GM21737 (cell line): ENCODE results near the gene NXNL2.

Experiments
- ATAC-seq: cut with Tn5 transposase; IDR thresholded peaks from one replicate; pipeline ENCODE4 v1.9.1; 2021; ENCODE audit warnings: mild to moderate bottlenecking, moderate library complexity; ENCODE audit not compliant: unreplicated experiment

The NXNL2 gene

GRCh38 chr9:88531920-88532698 is 2.9 kb upstream of the NXNL2 start:
- no peak for ATAC-seq

- no peak for ATAC-seq
Measured at GRCh38 chr9:88533951-88534455, 975 bp upstream of the NXNL2 start.

GRCh38 chr9:88535226-88536022 is 446 bp downstream of the NXNL2 start:
- ATAC-seq: no peak

- ATAC-seq: no peak
Measured at GRCh38 chr9:88536023-88536324, 996 bp downstream of the NXNL2 start.

- no peak for ATAC-seq
Measured at GRCh38 chr9:88536951-88537760, 2.2 kb downstream of the NXNL2 start.

- ATAC-seq: no peak
Measured at GRCh38 chr9:88537761-88538091, 2.7 kb downstream of the NXNL2 start.

GRCh38 chr9:88538311-88539085 is 3.5 kb downstream of the NXNL2 start:
- ATAC-seq: no peak

- ATAC-seq: no peak
Measured at GRCh38 chr9:88539246-88539645, 4.3 kb downstream of the NXNL2 start.

GRCh38 chr9:88540251-88540763 is 5.3 kb downstream of the NXNL2 start:
- ATAC-seq: no peak

GRCh38 chr9:88544245-88544644 is 9.3 kb downstream of the NXNL2 start:
- ATAC-seq: no peak

- ATAC-seq: no peak
Measured at GRCh38 chr9:88551546-88552137, 16.7 kb downstream of the NXNL2 start.

- no peak for ATAC-seq
Measured at GRCh38 chr9:88553350-88553749, 18.4 kb downstream of the NXNL2 start.

GRCh38 chr9:88555268-88555980 is 20.4 kb downstream of the NXNL2 start:
- ATAC-seq: no peak

GRCh38 chr9:88559661-88560060 is 24.7 kb downstream of the NXNL2 start:
- no peak for ATAC-seq

- ATAC-seq: no peak
Measured at GRCh38 chr9:88567870-88568269, 32.9 kb downstream of the NXNL2 start.

- no peak for ATAC-seq
Measured at GRCh38 chr9:88571419-88571818, 36.4 kb downstream of the NXNL2 start.

GRCh38 chr9:88572684-88573083 is 37.7 kb downstream of the NXNL2 start:
- ATAC-seq: no peak

GRCh38 chr9:88574953-88575352 is 40.0 kb downstream of the NXNL2 start:
- no peak for ATAC-seq
